ENCODE data around the gene KDM4C. TPM values are rescaled to one million over a fixed set of nuclear protein-coding genes. Genes with fewer than 3 reads are reported as not detected.

Gene KDM4C
- total and polyA plus RNA-seq, 2 of the 13 experiments (the other 11 are each of a cell fraction or from before 2014, with no cell fraction given), result 19.4 to 23.6 TPM

GRCh38 chr9:7165331-7165975, 407.7 kb downstream of the KDM4C start:
- DNase-seq (ENCODE audit: low spot score), result no peak
- ChIA-PET POLR2A (no interaction called here), CTCF (ENCODE audit: low intra/inter-chr PET ratio, low total read pairs) (no interaction called here)
- WGBS (ENCODE audit: low lambda C conversion rate), result 95% methylated on average over 7 of the region's 7 CpGs
- H3K9me3 ChIP-seq (ENCODE audit: low read length), result no peaks in the 10 kb centered on the region
- no peak overlapping the region for H3K9ac ChIP-seq (ENCODE audit: insufficient read depth, low read depth, low read length)
- no peak overlapping the region for H2AFZ ChIP-seq (ENCODE audit: low read length)
- no peaks in the 10 kb centered on the region for H4K20me1 ChIP-seq (ENCODE audit: insufficient read depth, low read length)
- H3K36me3 ChIP-seq (replicated peaks in 1 of 2; ENCODE audit: control insufficient read depth in 1 of 2, insufficient read depth in 2 of 2, low read length in 2 of 2), result peaks cover 7 to 17% of the 10 kb centered on the region in 2 experiments; a peak in 4 of 5 replicates
- TF ChIP-seq HOXA7 (CRISPR knock-in tag; IDR thresholded peaks at IDR 0.05) (no peak), GLI4 (CRISPR knock-in tag; IDR thresholded peaks at IDR 0.05; ENCODE audit: borderline replicate concordance) (no peak), NKX3-1 (CRISPR knock-in tag; IDR thresholded peaks at IDR 0.05) (no peak), RELA (CRISPR knock-in tag; IDR thresholded peaks at IDR 0.05) (no peak), ZBTB26 (CRISPR knock-in tag; IDR thresholded peaks at IDR 0.05; ENCODE audit: borderline replicate concordance) (no peak), ZGPAT (CRISPR knock-in tag; IDR thresholded peaks at IDR 0.05) (no peak), ZMAT3 (CRISPR knock-in tag; conservative IDR thresholded peaks at IDR 0.05) (no peak), ARID2 (CRISPR knock-in tag; IDR thresholded peaks at IDR 0.05; ENCODE audit: borderline replicate concordance) (no peak), ATF7 (IDR thresholded peaks at IDR 0.05) (no peak), ATF7 (CRISPR knock-in tag; IDR thresholded peaks at IDR 0.05) (no peak), ZFP36 (IDR thresholded peaks at IDR 0.05; ENCODE audit: borderline replicate concordance, low read depth, low read length, partially characterized antibody) (no peak), SRSF4 (IDR thresholded peaks at IDR 0.05; ENCODE audit: low read depth, low read length, poor library complexity, severe bottlenecking) (no peak), ZBTB7A (CRISPR knock-in tag; IDR thresholded peaks at IDR 0.05) (no peak), ZNF644 (CRISPR knock-in tag; IDR thresholded peaks at IDR 0.05; ENCODE audit: low read depth) (no peak), ZBTB3 (CRISPR knock-in tag; IDR thresholded peaks at IDR 0.05; ENCODE audit: borderline replicate concordance, low read depth) (no peak), ZNF282 (IDR thresholded peaks at IDR 0.05; ENCODE audit: partially characterized antibody) (no peak)
- no peaks in the 10 kb centered on the region for H3K27me3 ChIP-seq (ENCODE audit: control insufficient read depth in 1 of 2, insufficient read depth in 2 of 2, low read length in 2 of 2)
- H3K4me3 ChIP-seq (replicated peaks in 1 of 3; ENCODE audit: insufficient read depth in 1 of 3, low read depth in 2 of 3, low read length in 3 of 3), result no peak overlapping the region
- BruUV-seq (replicated peaks), result no TSS peak
- H3K4me1 ChIP-seq (ENCODE audit: insufficient read depth, low read length), result no peaks in the 10 kb centered on the region
- in situ Hi-C loops (cut with HindIII; ENCODE audit: extremely low pct_ligation_motif_present, low pct_unique_long_range_greater_than_20kb) (no loop called here), intact Hi-C loops (cut with micrococcal nuclease; ENCODE audit: unreplicated experiment) (no loop called here)
- no peak for ATAC-seq
- no peaks in the 10 kb centered on the region for H3K79me2 ChIP-seq (ENCODE audit: insufficient read depth, low read length)
- H3K27ac ChIP-seq (ENCODE audit: extremely low read length, insufficient read depth, low read length), result no peak overlapping the region
- no peak for FAIRE-seq
- H3K4me2 ChIP-seq (ENCODE audit: low read depth, low read length), result no peak overlapping the region
